ENCODE data around the gene PRAMEF12. TPM values are rescaled to one million over a fixed set of nuclear protein-coding genes. Genes with fewer than 3 reads are reported as not detected.

The PRAMEF12 gene
- total RNA-seq, 1 donor = not detected

DNA sequence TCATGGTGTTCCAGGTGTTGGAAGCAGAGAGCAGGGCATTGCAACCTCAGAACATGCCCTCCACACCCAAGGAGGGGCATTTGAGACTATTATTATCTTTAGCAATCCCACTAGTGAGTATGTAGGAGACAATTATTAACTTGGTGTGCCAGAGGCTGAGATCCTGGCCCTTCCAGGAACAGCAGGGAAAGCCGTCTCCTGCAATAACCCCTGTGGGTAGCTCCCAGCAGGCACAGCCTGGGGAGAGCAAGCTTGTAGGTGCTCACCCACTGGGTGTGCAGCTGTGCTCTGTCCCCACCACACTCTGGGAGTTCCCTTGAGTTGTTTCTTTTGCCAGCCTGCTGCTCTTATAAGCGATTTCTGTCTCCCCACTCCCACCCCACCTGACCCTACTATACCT lies 17.3 kb upstream of the PRAMEF12 start:
- Histone ChIP-seq H3K4me2 (ENCODE audit: insufficient read depth, low read length) (no peak overlapping the region), H4K20me1 (ENCODE audit: insufficient read depth, low read length) (no peaks in the 10 kb centered on the region), H2AFZ (ENCODE audit: low read length) (no peak overlapping the region), H3K9me3 (ENCODE audit: low read depth, low read length) (no peaks in the 10 kb centered on the region), H3K27ac (ENCODE audit: low read depth, low read length) (no peak overlapping the region), H3K27me3 (ENCODE audit: insufficient read depth, low read length) (no peaks in the 10 kb centered on the region), H3K79me2 (ENCODE audit: insufficient read depth, low read length) (no peaks in the 10 kb centered on the region), H3K4me3 (ENCODE audit: insufficient read depth, low read length) (no peak overlapping the region), H3K36me3 (ENCODE audit: insufficient read depth, low read length) (no peaks in the 10 kb centered on the region), H3K4me1 (ENCODE audit: insufficient read depth, low read length) (no peaks in the 10 kb centered on the region)
- no peak for TF ChIP-seq CTCF (IDR thresholded peaks at IDR 0.05; ENCODE audit: extremely low read depth, low read depth, low read length)
- no peak for DNase-seq (ENCODE audit: insufficient read length, low spot score, missing footprints)

- no peak overlapping the region for H3K4me2 ChIP-seq (ENCODE audit: insufficient read depth, low read length)
- H3K27ac ChIP-seq (ENCODE audit: low read depth, low read length) = no peak overlapping the region
- no peaks in the 10 kb centered on the region for H4K20me1 ChIP-seq (ENCODE audit: insufficient read depth, low read length)
- no peaks in the 10 kb centered on the region for H3K27me3 ChIP-seq (ENCODE audit: insufficient read depth, low read length)
- no peaks in the 10 kb centered on the region for H3K79me2 ChIP-seq (ENCODE audit: insufficient read depth, low read length)
- H3K9me3 ChIP-seq (ENCODE audit: low read depth, low read length) = no peaks in the 10 kb centered on the region
- H3K4me3 ChIP-seq (ENCODE audit: insufficient read depth, low read length) = no peak overlapping the region
- TF ChIP-seq CTCF (IDR thresholded peaks at IDR 0.05; ENCODE audit: extremely low read depth, low read depth, low read length) = no peak
- DNase-seq (ENCODE audit: insufficient read length, low spot score, missing footprints) = no peak
- no peaks in the 10 kb centered on the region for H3K4me1 ChIP-seq (ENCODE audit: insufficient read depth, low read length)
- no peaks in the 10 kb centered on the region for H3K36me3 ChIP-seq (ENCODE audit: insufficient read depth, low read length)
- H2AFZ ChIP-seq (ENCODE audit: low read length) = no peak overlapping the region
These were observed 16.6 kb upstream of the PRAMEF12 start for GRCh38 chr1:12756768-12757413.

DNA sequence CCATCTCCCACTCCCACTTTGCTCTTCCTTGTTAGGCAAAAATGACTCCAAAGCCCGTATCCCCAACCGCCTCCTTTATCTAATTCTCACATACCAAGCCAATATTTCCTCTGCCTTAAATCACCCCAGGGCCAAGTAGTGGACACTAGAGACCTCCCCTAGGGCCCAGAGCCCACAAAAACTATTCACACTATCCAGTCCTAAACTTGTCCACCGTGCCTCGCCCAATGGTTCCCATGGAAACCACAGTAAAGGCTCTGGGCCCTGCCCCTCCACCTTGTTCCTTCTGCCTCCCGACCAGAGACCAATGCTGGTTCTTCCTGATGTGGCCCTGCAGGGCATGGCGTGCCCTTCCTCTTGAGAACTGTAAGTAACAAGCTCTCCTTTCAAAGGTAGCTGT lies 15.7 kb upstream of the PRAMEF12 start:
- Histone ChIP-seq H3K4me3 (ENCODE audit: insufficient read depth, low read length) (no peak overlapping the region), H3K27me3 (ENCODE audit: insufficient read depth, low read length) (no peaks in the 10 kb centered on the region), H3K9me3 (ENCODE audit: low read depth, low read length) (no peaks in the 10 kb centered on the region), H3K36me3 (ENCODE audit: insufficient read depth, low read length) (no peaks in the 10 kb centered on the region), H3K27ac (ENCODE audit: low read depth, low read length) (no peak overlapping the region), H4K20me1 (ENCODE audit: insufficient read depth, low read length) (no peaks in the 10 kb centered on the region), H3K79me2 (ENCODE audit: insufficient read depth, low read length) (no peaks in the 10 kb centered on the region), H3K4me1 (ENCODE audit: insufficient read depth, low read length) (no peaks in the 10 kb centered on the region), H3K4me2 (ENCODE audit: insufficient read depth, low read length) (no peak overlapping the region), H2AFZ (ENCODE audit: low read length) (no peak overlapping the region)
- TF ChIP-seq CTCF (IDR thresholded peaks at IDR 0.05; ENCODE audit: extremely low read depth, low read depth, low read length) = no peak
- no peak for DNase-seq (ENCODE audit: insufficient read length, low spot score, missing footprints)

DNA sequence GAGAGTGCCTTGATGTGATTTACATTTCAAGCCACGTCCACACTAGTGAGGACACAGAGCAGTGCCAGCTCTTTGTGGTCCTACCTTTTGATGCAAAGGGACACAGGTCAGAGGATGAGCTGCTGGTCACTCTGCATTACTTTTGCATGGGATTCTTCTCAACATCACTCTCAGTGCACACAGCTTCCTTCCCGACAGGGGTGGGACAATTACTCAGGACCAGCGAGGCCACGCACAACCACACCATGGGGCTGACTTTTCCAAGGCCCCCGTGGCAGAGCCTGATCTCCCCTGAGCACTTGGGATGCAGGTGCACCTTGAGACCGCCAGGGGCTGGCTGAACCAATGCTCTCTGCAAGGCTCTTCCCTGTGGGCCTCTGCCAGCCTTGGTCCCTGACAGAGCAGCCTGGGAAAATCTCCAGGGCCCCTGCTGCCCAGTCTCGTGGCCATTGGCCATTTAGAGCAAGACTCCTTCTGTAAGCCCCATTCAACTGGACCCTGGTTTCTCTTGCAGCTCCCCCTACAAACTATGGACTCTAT lies 13.2 kb upstream of the PRAMEF12 start:
- DNase-seq (ENCODE audit: insufficient read length, low spot score, missing footprints) = no peak
- Histone ChIP-seq H3K36me3 (ENCODE audit: insufficient read depth, low read length) (no peaks in the 10 kb centered on the region), H3K4me3 (ENCODE audit: insufficient read depth, low read length) (no peak overlapping the region), H3K27me3 (ENCODE audit: insufficient read depth, low read length) (no peaks in the 10 kb centered on the region), H4K20me1 (ENCODE audit: insufficient read depth, low read length) (no peaks in the 10 kb centered on the region), H3K9me3 (ENCODE audit: low read depth, low read length) (no peaks in the 10 kb centered on the region), H2AFZ (ENCODE audit: low read length) (no peak overlapping the region), H3K4me1 (ENCODE audit: insufficient read depth, low read length) (no peaks in the 10 kb centered on the region), H3K4me2 (ENCODE audit: insufficient read depth, low read length) (no peak overlapping the region), H3K27ac (ENCODE audit: low read depth, low read length) (no peak overlapping the region), H3K79me2 (ENCODE audit: insufficient read depth, low read length) (no peaks in the 10 kb centered on the region)
- TF ChIP-seq CTCF (IDR thresholded peaks at IDR 0.05; ENCODE audit: extremely low read depth, low read depth, low read length) = no peak
